NCI-H1436 (cell line): ENCODE measurements around the gene CCNI.
"Not testable (repeated sequence)": the region's sequence is repeated elsewhere in the genome, so short reads cannot be mapped to it uniquely, and the experiment has no call there.

Experiments
- DNase-seq: peaks from one replicate; lab custom pipeline; 2025; lab: John Stamatoyannopoulos, UW

Gene CCNI

GRCh38 chr4:77075869-77076799 is at the start of gene CCNI:
TSS of gene CCNI (minus strand) at chr4:77075989. CDS start at chr4:77066362, 9,627 bp downstream.
- DNase-seq = peak; percentile 97

GRCh38 chr4:77124576-77124975 is 48.8 kb upstream of the CCNI start:
- no peak for DNase-seq

- DNase-seq = no peak
Observed at GRCh38 chr4:77123411-77123810, 47.6 kb upstream of the CCNI start.

GRCh38 chr4:77122656-77123055 is 46.9 kb upstream of the CCNI start:
- no peak for DNase-seq

GRCh38 chr4:77121736-77122240 is 46.0 kb upstream of the CCNI start:
- DNase-seq = no peak

- DNase-seq = no peak
Observed at GRCh38 chr4:77120886-77121508, 45.2 kb upstream of the CCNI start.

GRCh38 chr4:77117721-77118120 is 41.9 kb upstream of the CCNI start:
- DNase-seq = no peak

GRCh38 chr4:77113069-77113468 is 37.3 kb upstream of the CCNI start:
- no peak for DNase-seq

GRCh38 chr4:77110730-77111129 is 34.9 kb upstream of the CCNI start:
- DNase-seq = no peak

- DNase-seq = peak; percentile 54
Observed at GRCh38 chr4:77104791-77105540, 29.2 kb upstream of the CCNI start.

GRCh38 chr4:77104388-77104787 is 28.6 kb upstream of the CCNI start:
- DNase-seq = no peak

GRCh38 chr4:77100234-77100633 is 24.4 kb upstream of the CCNI start:
- DNase-seq = no peak

GRCh38 chr4:77097611-77098010 is 21.8 kb upstream of the CCNI start:
- DNase-seq = no peak

GRCh38 chr4:77095101-77095821 is 19.5 kb upstream of the CCNI start:
- peak; percentile 67 for DNase-seq

- no peak for DNase-seq
Observed at GRCh38 chr4:77094496-77094895, 18.7 kb upstream of the CCNI start.

GRCh38 chr4:77093401-77093800 is 17.6 kb upstream of the CCNI start:
- DNase-seq = no peak

- no peak for DNase-seq
Observed at GRCh38 chr4:77092975-77093374, 17.2 kb upstream of the CCNI start.

- no peak for DNase-seq
Observed at GRCh38 chr4:77089866-77090265, 14.1 kb upstream of the CCNI start.

GRCh38 chr4:77087027-77087426 is 11.2 kb upstream of the CCNI start:
- DNase-seq = not testable (repeated sequence)

GRCh38 chr4:77084019-77084639 is 8.3 kb upstream of the CCNI start:
- no peak for DNase-seq

- DNase-seq = no peak
Observed at GRCh38 chr4:77082886-77083608, 7.3 kb upstream of the CCNI start.
